IgD-negative memory B cell (primary cell): Measurements from ENCODE around the gene ACSS3. TPM values are rescaled to one million over a fixed set of nuclear protein-coding genes. Genes with fewer than 3 reads are reported as not detected.
A peak's percentile ranks its signal among the peaks of the same experiment; 100 is the strongest.

Experiments used
- H3K27ac Mint-ChIP-seq, 3 donors: one replicate each; pipeline ENCODE4 v1.8.0; 2020 to 2022; ENCODE audit warnings: mild to moderate bottlenecking in 3 of 3, mixed read lengths in 3 of 3, moderate library complexity in 1 of 3
- H3K27me3 Mint-ChIP-seq: one replicate; pipeline ENCODE4 v1.8.0; 2021; ENCODE audit warnings: mixed read lengths
- H3K36me3 Mint-ChIP-seq: one replicate; pipeline ENCODE4 v1.8.0; 2020; ENCODE audit warnings: mild to moderate bottlenecking, mixed read lengths
- H3K4me1 Mint-ChIP-seq, 3 donors: one replicate each; pipeline ENCODE4 v1.8.0; 2020 to 2022; ENCODE audit warnings: mixed read lengths in 3 of 3, mild to moderate bottlenecking in 1 of 3
- H3K4me3 Mint-ChIP-seq, 4 donors: one replicate each; pipeline ENCODE4 v1.8.0; 2020 to 2022; ENCODE audit warnings: mild to moderate bottlenecking in 4 of 4, mixed read lengths in 4 of 4, moderate library complexity in 3 of 4
- H3K9me3 Mint-ChIP-seq, 3 donors: one replicate each; pipeline ENCODE4 v1.8.0; 2020 to 2021; ENCODE audit warnings: mixed read lengths in 3 of 3, mild to moderate bottlenecking in 1 of 3
- polyA plus RNA-seq: library from polyadenylated mRNA; unstranded; fragments of 300-500 nt; fragmentation: Illumina TruSeq; gene quantifications from one replicate; pipeline ENCODE4 v1.2.3, GENCODE V29; 2021

Gene ACSS3
- polyA plus RNA-seq, 1 donor from 2014 or later = not detected

- Mint-ChIP-seq H3K27me3 (no peaks in the 10 kb centered on the region), H3K9me3 (peaks cover 0 to 4% (median 3%) of the 10 kb centered on the region in 3 donors), H3K36me3 (no peaks in the 10 kb centered on the region), H3K4me1 (no peaks in the 10 kb centered on the region), H3K27ac (no peak overlapping the region), H3K4me3 (no peak overlapping the region)
Measured at GRCh38 chr12:81212996-81213696, 135.3 kb downstream of the ACSS3 start.

- H3K4me3 Mint-ChIP-seq = no peak overlapping the region
Measured at GRCh38 chr12:81216739-81217138, 138.9 kb downstream of the ACSS3 start.

GRCh38 chr12:81221681-81222080 is 143.8 kb downstream of the ACSS3 start:
- H3K9me3 Mint-ChIP-seq = peaks cover 0 to 8% (median 2%) of the 10 kb centered on the region in 3 donors
- no peak overlapping the region for H3K4me3 Mint-ChIP-seq
- H3K4me1 Mint-ChIP-seq = no peaks in the 10 kb centered on the region
- H3K27ac Mint-ChIP-seq = no peak overlapping the region
- no peaks in the 10 kb centered on the region for H3K36me3 Mint-ChIP-seq
- H3K27me3 Mint-ChIP-seq = no peaks in the 10 kb centered on the region

More at GRCh38 chr12:81216739-81217138, 138.9 kb downstream of the ACSS3 start:
- Mint-ChIP-seq H3K36me3 (no peaks in the 10 kb centered on the region), H3K27me3 (no peaks in the 10 kb centered on the region), H3K9me3 (peaks cover 0 to 4% (median 2%) of the 10 kb centered on the region in 3 donors), H3K4me1 (no peaks in the 10 kb centered on the region), H3K27ac (no peak overlapping the region)

GRCh38 chr12:81222846-81223592 is 145.1 kb downstream of the ACSS3 start:
- H3K27me3 Mint-ChIP-seq = no peaks in the 10 kb centered on the region
- H3K4me3 Mint-ChIP-seq = no peak overlapping the region
- H3K4me1 Mint-ChIP-seq = no peaks in the 10 kb centered on the region
- H3K9me3 Mint-ChIP-seq = peaks cover 0 to 9% (median 2%) of the 10 kb centered on the region in 3 donors
- H3K27ac Mint-ChIP-seq = no peak overlapping the region
- H3K36me3 Mint-ChIP-seq = peaks cover 1% of the 10 kb centered on the region

GRCh38 chr12:81224626-81225025 is 146.7 kb downstream of the ACSS3 start:
- H3K27ac Mint-ChIP-seq = no peak overlapping the region
- no peak overlapping the region for H3K4me3 Mint-ChIP-seq
- peaks cover 1% of the 10 kb centered on the region for H3K36me3 Mint-ChIP-seq
- no peaks in the 10 kb centered on the region for H3K27me3 Mint-ChIP-seq
- no peaks in the 10 kb centered on the region for H3K4me1 Mint-ChIP-seq
- H3K9me3 Mint-ChIP-seq = peaks cover 0 to 9% (median 2%) of the 10 kb centered on the region in 3 donors

- Mint-ChIP-seq H3K27ac (no peak overlapping the region), H3K27me3 (no peaks in the 10 kb centered on the region), H3K4me1 (no peaks in the 10 kb centered on the region), H3K36me3 (peaks cover 1% of the 10 kb centered on the region), H3K4me3 (no peak overlapping the region), H3K9me3 (peaks cover 0 to 9% (median 2%) of the 10 kb centered on the region in 3 donors)
Measured at GRCh38 chr12:81229759-81230158, 151.9 kb downstream of the ACSS3 start.

GRCh38 chr12:81231574-81232368 is 153.9 kb downstream of the ACSS3 start:
- Mint-ChIP-seq H3K4me1 (no peaks in the 10 kb centered on the region), H3K4me3 (no peak overlapping the region), H3K9me3 (peaks cover 0 to 2% (median 0%) of the 10 kb centered on the region in 3 donors), H3K27ac (no peak overlapping the region), H3K36me3 (peaks cover 1% of the 10 kb centered on the region), H3K27me3 (no peaks in the 10 kb centered on the region)

- no peaks in the 10 kb centered on the region for H3K27me3 Mint-ChIP-seq
- H3K9me3 Mint-ChIP-seq = peaks cover 0 to 10% (median 2%) of the 10 kb centered on the region in 3 donors
- no peaks in the 10 kb centered on the region for H3K4me1 Mint-ChIP-seq
- no peak overlapping the region for H3K4me3 Mint-ChIP-seq
- H3K36me3 Mint-ChIP-seq = no peaks in the 10 kb centered on the region
- no peak overlapping the region for H3K27ac Mint-ChIP-seq
Measured at GRCh38 chr12:81245458-81245857, 167.6 kb downstream of the ACSS3 start.

- H3K9me3 Mint-ChIP-seq = peaks cover 0 to 10% (median 2%) of the 10 kb centered on the region in 3 donors
- no peak overlapping the region for H3K27ac Mint-ChIP-seq
- no peaks in the 10 kb centered on the region for H3K36me3 Mint-ChIP-seq
- H3K4me1 Mint-ChIP-seq = no peaks in the 10 kb centered on the region
- no peaks in the 10 kb centered on the region for H3K27me3 Mint-ChIP-seq
- H3K4me3 Mint-ChIP-seq = no peak overlapping the region
Measured at GRCh38 chr12:81245907-81246570, 168.2 kb downstream of the ACSS3 start.

GRCh38 chr12:81249976-81250375 is 172.1 kb downstream of the ACSS3 start:
- Mint-ChIP-seq H3K36me3 (no peaks in the 10 kb centered on the region), H3K27ac (no peak overlapping the region), H3K4me3 (no peak overlapping the region), H3K4me1 (no peaks in the 10 kb centered on the region), H3K27me3 (no peaks in the 10 kb centered on the region), H3K9me3 (peaks cover 2 to 5% (median 2%) of the 10 kb centered on the region in 3 donors)

GRCh38 chr12:81252228-81252627 is 174.3 kb downstream of the ACSS3 start:
- H3K4me3 Mint-ChIP-seq = no peak overlapping the region
- no peaks in the 10 kb centered on the region for H3K4me1 Mint-ChIP-seq
- no peak overlapping the region for H3K27ac Mint-ChIP-seq
- H3K9me3 Mint-ChIP-seq = peaks cover 2 to 5% (median 4%) of the 10 kb centered on the region in 3 donors
- no peaks in the 10 kb centered on the region for H3K36me3 Mint-ChIP-seq
- no peaks in the 10 kb centered on the region for H3K27me3 Mint-ChIP-seq

GRCh38 chr12:81253360-81253759 is 175.5 kb downstream of the ACSS3 start:
- Mint-ChIP-seq H3K27me3 (no peaks in the 10 kb centered on the region), H3K4me3 (no peak overlapping the region), H3K27ac (no peak overlapping the region), H3K4me1 (no peaks in the 10 kb centered on the region), H3K9me3 (peaks cover 2 to 3% (median 2%) of the 10 kb centered on the region in 3 donors), H3K36me3 (no peaks in the 10 kb centered on the region)

- H3K27ac Mint-ChIP-seq = peak overlapping the region in 1 of 3 donors; percentile 59
- H3K4me3 Mint-ChIP-seq = no peak overlapping the region
- H3K4me1 Mint-ChIP-seq = no peaks in the 10 kb centered on the region
- no peaks in the 10 kb centered on the region for H3K36me3 Mint-ChIP-seq
- peaks cover 0 to 2% (median 2%) of the 10 kb centered on the region in 3 donors for H3K9me3 Mint-ChIP-seq
- H3K27me3 Mint-ChIP-seq = no peaks in the 10 kb centered on the region
Measured at GRCh38 chr12:81255456-81255855, 177.6 kb downstream of the ACSS3 start.

GRCh38 chr12:81255947-81256346 is 178.1 kb downstream of the ACSS3 start:
- no peaks in the 10 kb centered on the region for H3K4me1 Mint-ChIP-seq
- H3K36me3 Mint-ChIP-seq = no peaks in the 10 kb centered on the region
- no peaks in the 10 kb centered on the region for H3K27me3 Mint-ChIP-seq
- no peak overlapping the region for H3K4me3 Mint-ChIP-seq
- H3K27ac Mint-ChIP-seq = no peak overlapping the region
- peaks cover 0 to 2% (median 2%) of the 10 kb centered on the region in 3 donors for H3K9me3 Mint-ChIP-seq
